ENCODE data around the gene GREB1L. TPM values are rescaled to one million over a fixed set of nuclear protein-coding genes. Genes with fewer than 3 reads are reported as not detected.

GREB1L gene
- total RNA-seq, 1 experiment from 2014 or later = 75.4 TPM

- POLR2A ChIA-PET = no interaction called here
- Mint-ChIP-seq H3K4me1 (ENCODE audit: low read depth, unreplicated experiment) (no peaks in the 10 kb centered on the region), H3K9me3 (ENCODE audit: unreplicated experiment) (no peaks in the 10 kb centered on the region), H3K27me3 (ENCODE audit: insufficient read depth, unreplicated experiment) (no peaks in the 10 kb centered on the region), H3K27ac (ENCODE audit: unreplicated experiment) (no peak overlapping the region), H3K36me3 (ENCODE audit: insufficient read depth, unreplicated experiment) (no peaks in the 10 kb centered on the region), H3K4me3 (ENCODE audit: unreplicated experiment) (no peak overlapping the region)
- no peak for DNase-seq
- Histone ChIP-seq H3K36me3 (ENCODE audit: control insufficient read depth, insufficient read depth, low read length) (no peaks in the 10 kb centered on the region), H3K9me3 (no peaks in the 10 kb centered on the region), H3K27me3 (replicated peaks; ENCODE audit: control insufficient read depth, insufficient read depth, low read length) (no peaks in the 10 kb centered on the region), H3K4me3 (ENCODE audit: low read depth, low read length) (no peak overlapping the region), H3K4me1 (no peaks in the 10 kb centered on the region)
- BruUV-seq (replicated peaks) = no TSS peak
- intact Hi-C loops (cut with micrococcal nuclease; ENCODE audit: unreplicated experiment) = no loop called here
- CTCF ChIA-PET = no interaction called here
- TF ChIP-seq, protein P1, sequence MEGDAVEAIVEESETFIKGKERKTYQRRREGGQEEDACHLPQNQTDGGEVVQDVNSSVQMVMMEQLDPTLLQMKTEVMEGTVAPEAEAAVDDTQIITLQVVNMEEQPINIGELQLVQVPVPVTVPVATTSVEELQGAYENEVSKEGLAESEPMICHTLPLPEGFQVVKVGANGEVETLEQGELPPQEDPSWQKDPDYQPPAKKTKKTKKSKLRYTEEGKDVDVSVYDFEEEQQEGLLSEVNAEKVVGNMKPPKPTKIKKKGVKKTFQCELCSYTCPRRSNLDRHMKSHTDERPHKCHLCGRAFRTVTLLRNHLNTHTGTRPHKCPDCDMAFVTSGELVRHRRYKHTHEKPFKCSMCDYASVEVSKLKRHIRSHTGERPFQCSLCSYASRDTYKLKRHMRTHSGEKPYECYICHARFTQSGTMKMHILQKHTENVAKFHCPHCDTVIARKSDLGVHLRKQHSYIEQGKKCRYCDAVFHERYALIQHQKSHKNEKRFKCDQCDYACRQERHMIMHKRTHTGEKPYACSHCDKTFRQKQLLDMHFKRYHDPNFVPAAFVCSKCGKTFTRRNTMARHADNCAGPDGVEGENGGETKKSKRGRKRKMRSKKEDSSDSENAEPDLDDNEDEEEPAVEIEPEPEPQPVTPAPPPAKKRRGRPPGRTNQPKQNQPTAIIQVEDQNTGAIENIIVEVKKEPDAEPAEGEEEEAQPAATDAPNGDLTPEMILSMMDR (IDR thresholded peaks at IDR 0.05; ENCODE audit: insufficient read depth in 1 of 2, low read depth in 1 of 2, low read length in 1 of 2, severe bottlenecking in 1 of 2, unreplicated experiment in 1 of 2) = no peak
Observed at GRCh38 chr18:21203126-21203525, 38.9 kb upstream of the GREB1L start.

- DNase-seq = no peak
- Histone ChIP-seq H3K4me3 (ENCODE audit: low read depth, low read length) (no peak overlapping the region), H3K27me3 (replicated peaks; ENCODE audit: control insufficient read depth, insufficient read depth, low read length) (no peaks in the 10 kb centered on the region), H3K9me3 (no peaks in the 10 kb centered on the region), H3K4me1 (no peaks in the 10 kb centered on the region), H3K36me3 (ENCODE audit: control insufficient read depth, insufficient read depth, low read length) (no peaks in the 10 kb centered on the region)
- Mint-ChIP-seq H3K4me3 (ENCODE audit: unreplicated experiment) (no peak overlapping the region), H3K4me1 (ENCODE audit: low read depth, unreplicated experiment) (no peaks in the 10 kb centered on the region), H3K9me3 (ENCODE audit: unreplicated experiment) (no peaks in the 10 kb centered on the region), H3K27me3 (ENCODE audit: insufficient read depth, unreplicated experiment) (no peaks in the 10 kb centered on the region), H3K27ac (ENCODE audit: unreplicated experiment) (no peak overlapping the region), H3K36me3 (ENCODE audit: insufficient read depth, unreplicated experiment) (no peaks in the 10 kb centered on the region)
- no TSS peak for BruUV-seq (replicated peaks)
- POLR2A ChIA-PET = no interaction called here
- CTCF ChIA-PET = no interaction called here
- intact Hi-C loops (cut with micrococcal nuclease; ENCODE audit: unreplicated experiment) = no loop called here
- TF ChIP-seq, protein P1 (IDR thresholded peaks at IDR 0.05; ENCODE audit: insufficient read depth in 1 of 2, low read depth in 1 of 2, low read length in 1 of 2, severe bottlenecking in 1 of 2, unreplicated experiment in 1 of 2) = no peak
Observed at GRCh38 chr18:21203542-21204241, 38.3 kb upstream of the GREB1L start.

- BruUV-seq (replicated peaks) = no TSS peak
- POLR2A ChIA-PET = no interaction called here
- Mint-ChIP-seq H3K9me3 (ENCODE audit: unreplicated experiment) (no peaks in the 10 kb centered on the region), H3K27me3 (ENCODE audit: insufficient read depth, unreplicated experiment) (no peaks in the 10 kb centered on the region), H3K36me3 (ENCODE audit: insufficient read depth, unreplicated experiment) (no peaks in the 10 kb centered on the region), H3K4me1 (ENCODE audit: low read depth, unreplicated experiment) (no peaks in the 10 kb centered on the region), H3K27ac (ENCODE audit: unreplicated experiment) (no peak overlapping the region), H3K4me3 (ENCODE audit: unreplicated experiment) (no peak overlapping the region)
- TF ChIP-seq, protein P1 (IDR thresholded peaks at IDR 0.05; ENCODE audit: insufficient read depth in 1 of 2, low read depth in 1 of 2, low read length in 1 of 2, severe bottlenecking in 1 of 2, unreplicated experiment in 1 of 2) = no peak
- intact Hi-C loops (cut with micrococcal nuclease; ENCODE audit: unreplicated experiment) = no loop called here
- no peaks in the 10 kb centered on the region for H3K36me3 ChIP-seq (ENCODE audit: control insufficient read depth, insufficient read depth, low read length)
- CTCF ChIA-PET = no interaction called here
- H3K9me3 ChIP-seq = no peaks in the 10 kb centered on the region
- DNase-seq = no peak
- no peaks in the 10 kb centered on the region for H3K4me1 ChIP-seq
- no peaks in the 10 kb centered on the region for H3K27me3 ChIP-seq (replicated peaks; ENCODE audit: control insufficient read depth, insufficient read depth, low read length)
- no peak overlapping the region for H3K4me3 ChIP-seq (ENCODE audit: low read depth, low read length)
Observed at GRCh38 chr18:21205695-21206094, 36.3 kb upstream of the GREB1L start.

Measured in Caco-2 (cell line).